ENCODE results near the gene LSM2.

- peak; percentile 92 to 99 for TF ChIP-seq POLR2A (IDR thresholded peaks at IDR 0.05)
- peak; percentile 3 to 41 (median 23) for TF ChIP-seq CTCF (IDR thresholded peaks at IDR 0.05)
Observed at GRCh38 chr6:31806470-31807272, at the start of gene LSM2.
